IPS-NIHi7 (cell line): Measurements from ENCODE around the gene GPRC5D.

Experiments
- DNase-seq: peaks from one replicate; pipeline ENCODE4 v3.0.0; 2012; ENCODE audit warnings: mixed read lengths; ENCODE audit errors: extremely low spot score

Gene GPRC5D

DNA sequence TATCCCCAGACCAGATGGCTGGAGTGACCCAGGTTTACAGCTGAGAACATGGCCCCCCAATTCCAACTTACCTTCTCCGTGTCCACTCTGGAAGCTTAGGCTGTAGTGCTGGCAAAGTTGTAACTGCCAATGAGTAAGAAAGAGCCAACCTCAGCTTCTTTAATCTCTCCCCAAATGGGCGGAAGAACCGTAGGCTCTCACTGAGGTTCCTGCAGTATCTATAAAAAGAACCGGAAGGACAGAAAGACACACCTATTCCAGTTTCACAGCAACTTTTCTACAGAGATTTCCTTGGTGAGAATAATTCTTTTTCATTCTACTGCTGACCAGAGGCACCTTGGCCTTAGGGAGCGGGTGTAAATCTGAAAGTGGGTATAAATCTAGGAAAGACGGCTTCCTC, at the start of gene GPRC5D:
TSS of gene GPRC5D (minus strand) at position 135 of the 400 bp plus-strand sequence. CDS start 1,786 bp downstream, outside the sequence.
- no peak for DNase-seq

DNA sequence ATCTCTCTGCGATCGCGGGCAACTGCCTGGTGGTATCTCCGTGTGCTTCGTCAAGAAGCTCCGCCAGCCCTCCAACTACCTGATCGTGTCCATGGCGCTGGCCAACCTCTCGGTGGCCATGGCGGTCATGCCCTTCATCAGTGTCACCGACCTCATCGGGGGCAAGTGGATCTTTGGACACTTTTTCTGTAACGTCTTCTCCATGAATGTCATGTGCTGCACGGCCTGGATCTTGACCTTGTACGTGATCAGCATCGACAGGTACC, 49.7 kb upstream of the GPRC5D start:
- DNase-seq = no peak

DNA sequence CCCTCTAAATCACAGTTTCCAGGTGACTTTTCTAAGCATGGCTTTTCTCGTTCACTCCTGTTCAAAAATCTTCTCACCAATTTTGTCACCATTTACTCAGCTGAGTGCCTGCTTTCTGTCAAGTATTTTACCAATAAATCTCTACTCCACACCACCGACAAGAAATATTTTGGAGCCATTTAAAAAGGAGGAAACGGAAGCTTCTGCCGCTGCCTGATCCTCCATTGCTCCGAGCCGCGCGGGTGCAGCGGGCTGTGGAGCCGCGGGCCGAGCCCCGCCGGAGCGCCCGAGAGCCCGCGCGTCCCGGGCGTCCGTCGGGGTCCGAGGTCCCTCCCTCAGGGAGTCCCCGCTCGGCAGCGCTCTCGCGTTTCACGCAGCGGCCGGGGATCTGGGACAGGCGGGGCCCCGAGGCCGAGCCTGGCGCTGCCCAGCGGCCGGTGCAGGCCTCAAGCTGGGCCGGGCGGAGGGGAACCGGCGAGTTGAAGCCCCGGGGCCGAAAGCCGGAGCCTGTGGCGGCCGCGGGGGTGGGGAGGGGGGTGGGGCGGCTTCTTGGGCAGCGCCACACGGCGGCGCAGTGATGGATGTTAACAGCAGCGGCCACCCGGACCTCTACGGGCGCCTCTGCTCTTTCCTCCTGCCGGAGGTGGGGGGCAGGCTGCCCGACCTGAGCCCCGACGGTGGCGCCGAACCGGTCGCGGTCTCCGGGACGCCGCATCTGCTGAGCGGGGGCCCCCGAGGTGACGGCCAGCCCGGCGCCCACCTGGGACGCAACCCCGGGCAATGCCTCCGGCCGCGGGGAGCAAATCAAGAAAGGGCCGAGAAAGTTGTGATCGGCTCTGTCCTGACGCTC, 49.2 kb upstream of the GPRC5D start:
- peak; percentile 84 for DNase-seq

DNA sequence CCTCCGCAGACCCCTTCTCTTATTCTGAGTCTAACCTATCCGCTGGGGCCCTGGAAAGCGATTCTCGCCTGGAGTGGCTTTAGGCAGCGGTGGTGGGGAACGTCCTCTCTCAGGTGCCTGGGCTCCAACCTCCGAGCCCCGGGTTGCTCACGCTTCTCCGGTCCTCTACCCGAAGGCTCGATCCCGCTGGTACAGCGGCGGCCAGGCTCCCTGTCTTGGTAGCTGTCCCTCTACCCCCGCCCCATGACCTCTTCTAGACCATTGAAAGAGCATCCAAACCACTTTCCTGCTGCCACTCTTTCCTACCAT, 48.6 kb upstream of the GPRC5D start:
- DNase-seq = peak; percentile 34

DNA sequence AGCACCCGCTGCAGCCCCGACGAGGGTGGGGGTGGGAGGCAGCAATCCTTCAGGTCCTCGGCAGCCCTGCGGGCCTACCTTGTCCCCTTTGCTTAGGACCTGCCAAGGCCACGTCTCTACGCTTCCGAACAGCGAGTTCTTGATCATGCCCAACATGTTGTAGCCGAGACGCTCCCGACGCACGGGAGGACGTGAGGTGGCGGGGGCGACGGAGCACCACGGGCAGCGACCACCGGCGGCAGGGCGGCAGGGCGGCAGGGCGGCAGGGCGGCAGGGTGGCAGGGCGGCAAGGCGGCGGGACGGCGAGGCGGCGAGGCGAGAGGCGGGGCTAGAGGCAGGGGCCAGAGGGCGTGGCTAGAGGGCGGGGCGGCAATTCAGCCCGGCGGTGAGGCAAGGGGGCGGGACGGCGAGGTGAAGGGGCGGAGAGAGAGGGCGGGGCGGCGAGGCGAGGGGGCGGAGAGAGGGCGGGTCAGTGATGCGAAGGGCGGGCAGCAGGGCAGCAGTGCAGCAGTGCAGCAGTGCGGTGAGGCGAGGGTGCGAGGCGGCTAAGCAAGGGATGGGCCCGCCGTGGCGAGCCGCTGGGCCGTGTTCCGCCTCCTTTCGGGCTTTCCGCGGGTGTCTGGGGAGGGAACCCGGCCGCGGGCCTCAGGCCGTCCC, 48.1 kb upstream of the GPRC5D start, which contains the start of gene HEBP1:
TSS of gene HEBP1 (minus strand) at position 307 of the 657 bp plus-strand sequence. CDS start at position 156, 151 bp downstream.
- peak; percentile 97 for DNase-seq

DNA sequence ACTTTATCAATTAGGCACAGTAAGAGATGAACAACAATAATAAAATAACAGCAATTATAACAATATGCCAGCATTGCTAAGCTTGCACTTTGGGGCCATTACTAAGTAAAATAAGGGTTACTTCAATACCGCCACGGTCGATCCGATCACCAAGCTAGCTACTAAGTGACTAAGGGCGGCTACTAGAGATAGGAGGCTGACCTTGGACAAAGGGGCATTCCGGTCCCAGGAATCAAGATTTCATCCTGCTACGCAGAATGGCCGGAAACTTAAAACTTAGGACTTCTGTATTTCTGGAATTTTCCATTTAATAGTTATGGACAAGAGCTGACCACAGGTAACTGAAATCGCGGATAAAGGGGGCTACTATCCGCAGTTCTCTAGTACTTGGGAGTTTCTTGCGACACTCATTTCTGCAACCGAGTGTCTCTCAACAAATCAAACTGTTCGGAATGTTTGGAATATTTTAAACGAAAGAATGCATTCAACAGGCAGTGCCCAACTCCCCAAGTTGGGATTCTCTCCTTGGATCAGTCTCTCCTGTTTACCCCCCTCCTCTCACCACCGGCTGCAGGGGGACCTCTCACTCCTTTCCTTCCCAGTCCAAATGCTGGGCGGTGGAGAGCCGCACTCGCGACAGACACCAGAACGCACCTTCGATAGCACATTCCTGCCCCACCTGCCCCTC, 47.4 kb upstream of the GPRC5D start:
- DNase-seq = peak; percentile 61

DNA sequence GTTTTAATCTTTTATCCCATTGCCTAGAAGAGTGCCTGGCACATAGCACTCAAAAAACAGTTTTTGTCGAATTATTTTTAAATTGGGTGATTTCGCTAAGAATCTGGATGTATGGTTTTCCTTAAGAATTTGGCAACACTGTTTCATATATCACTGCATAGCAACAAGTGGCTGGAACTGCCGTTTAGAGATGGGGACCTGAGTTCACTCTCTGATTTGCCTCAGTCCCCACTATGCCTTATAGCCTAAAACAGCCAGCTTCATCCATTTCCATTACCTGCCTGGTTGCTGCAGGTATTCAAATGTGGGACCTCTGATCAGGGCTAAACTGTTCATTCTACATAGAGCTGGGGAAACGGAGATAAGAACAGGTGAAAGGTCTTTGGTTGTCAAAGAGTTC, 46.3 kb upstream of the GPRC5D start:
- no peak for DNase-seq

DNA sequence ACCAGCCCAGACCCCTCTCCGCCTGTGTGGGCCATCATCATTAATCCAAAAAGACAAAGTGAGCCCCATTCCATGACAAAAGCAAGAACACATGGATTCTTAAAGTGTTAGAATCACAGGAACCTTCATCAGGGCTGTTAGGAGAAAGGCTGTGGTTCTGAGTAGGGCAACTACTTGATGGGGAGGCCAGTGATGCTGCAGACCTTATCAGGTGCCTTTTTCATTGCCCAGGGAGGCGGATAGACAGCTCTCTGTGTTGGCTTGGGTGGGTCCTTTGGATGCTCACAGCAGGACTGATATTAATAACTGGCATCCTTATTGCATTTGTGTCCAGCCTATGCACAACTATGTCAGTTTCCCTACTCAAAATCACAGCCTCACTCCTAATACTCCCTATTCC, 45.8 kb upstream of the GPRC5D start:
- DNase-seq = no peak

DNA sequence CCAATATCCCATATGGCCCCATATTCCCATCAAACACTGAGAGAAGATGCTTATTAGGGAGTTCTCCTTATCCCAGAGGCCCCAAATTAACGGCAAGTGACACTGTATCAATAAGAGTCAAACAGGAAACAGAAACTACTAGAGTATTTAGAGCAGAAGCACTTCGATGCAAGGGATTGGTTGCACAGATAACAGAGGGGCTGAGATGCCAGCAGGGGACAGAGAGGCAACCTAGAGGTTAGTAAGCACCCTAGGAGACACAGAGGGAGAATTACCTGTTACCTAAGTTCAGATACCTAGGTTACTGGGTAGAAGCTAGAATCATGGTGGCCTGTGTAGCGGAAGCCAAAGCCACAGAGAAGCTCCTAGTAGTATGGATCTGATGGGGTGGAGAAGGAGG, 45.2 kb upstream of the GPRC5D start:
- DNase-seq = no peak

DNA sequence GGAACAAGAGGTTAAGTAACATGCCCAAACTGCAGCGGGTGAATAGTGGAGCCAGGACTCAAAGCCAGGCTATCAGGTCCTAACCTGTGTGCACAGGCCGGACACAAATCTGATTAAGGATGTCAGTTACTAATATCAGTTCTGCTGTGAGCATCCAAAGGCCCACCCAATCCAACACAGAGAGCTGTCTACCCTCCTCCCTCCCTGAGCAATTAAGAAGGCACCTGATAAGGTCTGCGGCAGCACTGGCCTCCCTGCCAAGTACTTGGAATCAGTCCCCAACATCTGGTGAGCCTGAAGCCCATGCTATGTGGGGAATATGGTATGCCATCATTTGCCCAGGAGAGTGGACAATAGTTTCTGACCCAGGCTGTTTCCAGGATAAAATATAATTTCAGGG, 44.2 kb upstream of the GPRC5D start:
- no peak for DNase-seq

DNA sequence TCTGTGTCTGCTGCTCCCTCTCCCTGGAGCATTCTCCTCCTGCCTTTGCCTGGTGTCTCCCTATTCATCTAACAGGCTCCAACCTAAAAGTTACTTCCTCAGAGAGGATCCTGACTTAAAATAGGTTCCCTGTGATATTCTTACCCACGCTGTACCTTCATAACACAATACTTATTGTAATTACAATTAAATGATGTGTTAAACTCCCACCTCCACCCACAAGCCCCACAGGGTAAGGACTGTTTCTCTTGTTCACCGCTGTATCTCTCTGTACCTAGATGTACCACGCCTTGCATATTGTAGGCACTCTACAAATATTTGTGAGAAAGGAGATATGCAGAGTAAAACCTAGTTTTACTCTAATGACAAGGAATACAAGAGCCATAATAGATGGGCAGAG, 43.1 kb upstream of the GPRC5D start:
- no peak for DNase-seq

DNA sequence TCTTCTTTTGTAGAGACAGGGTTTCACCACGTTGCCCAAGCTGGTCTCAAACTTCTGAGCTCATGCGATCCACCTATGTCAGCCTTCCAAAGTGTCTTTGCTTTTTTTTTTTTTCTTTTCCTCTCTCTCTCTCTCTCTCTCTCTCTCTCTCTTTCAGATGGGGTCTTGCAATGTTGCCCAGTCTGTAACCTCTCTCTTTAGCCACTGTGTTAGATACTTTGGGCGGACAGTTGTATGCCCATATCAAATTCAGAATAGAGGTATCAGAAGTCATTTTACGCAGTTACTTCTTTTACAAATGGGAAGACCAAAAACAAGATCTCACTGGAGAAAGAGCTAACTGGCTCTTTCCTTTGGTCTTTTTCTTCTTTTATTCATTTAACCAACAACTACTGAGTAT, 41.4 kb upstream of the GPRC5D start:
- no peak for DNase-seq

DNA sequence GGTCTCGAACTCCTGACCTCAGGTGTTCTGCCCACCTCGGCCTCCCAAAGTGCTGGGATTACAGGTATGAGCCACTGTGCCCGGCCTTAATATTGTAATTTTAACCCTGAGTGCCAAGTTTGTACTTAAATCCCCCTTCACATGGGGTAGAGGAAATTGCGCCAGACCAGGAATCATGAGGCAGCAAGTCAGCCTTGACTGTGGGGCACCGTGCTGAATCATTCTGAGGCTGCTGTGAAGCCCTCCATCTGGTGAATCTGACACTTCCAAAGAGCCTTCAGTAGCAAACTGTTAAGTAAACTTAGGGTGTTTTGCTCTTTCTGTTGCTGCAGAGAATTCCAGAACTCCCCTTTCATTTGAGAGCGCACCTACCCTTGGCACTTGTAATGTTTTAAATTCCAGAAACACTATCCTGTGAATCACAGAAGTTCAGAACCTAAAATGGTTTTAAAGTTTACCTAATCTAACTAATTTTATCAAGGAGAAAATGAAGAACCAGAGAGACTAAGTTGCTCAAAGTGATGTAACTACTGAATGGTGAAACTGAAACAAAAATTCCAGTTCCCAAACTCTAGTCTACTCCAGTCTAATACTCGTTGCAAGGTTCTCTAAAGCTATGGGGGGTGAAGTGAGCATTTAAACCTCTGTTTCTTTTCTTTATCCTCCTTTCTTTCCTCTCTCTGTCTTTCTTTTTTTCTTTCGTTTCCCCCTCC, 40.6 kb upstream of the GPRC5D start:
- DNase-seq = no peak

DNA sequence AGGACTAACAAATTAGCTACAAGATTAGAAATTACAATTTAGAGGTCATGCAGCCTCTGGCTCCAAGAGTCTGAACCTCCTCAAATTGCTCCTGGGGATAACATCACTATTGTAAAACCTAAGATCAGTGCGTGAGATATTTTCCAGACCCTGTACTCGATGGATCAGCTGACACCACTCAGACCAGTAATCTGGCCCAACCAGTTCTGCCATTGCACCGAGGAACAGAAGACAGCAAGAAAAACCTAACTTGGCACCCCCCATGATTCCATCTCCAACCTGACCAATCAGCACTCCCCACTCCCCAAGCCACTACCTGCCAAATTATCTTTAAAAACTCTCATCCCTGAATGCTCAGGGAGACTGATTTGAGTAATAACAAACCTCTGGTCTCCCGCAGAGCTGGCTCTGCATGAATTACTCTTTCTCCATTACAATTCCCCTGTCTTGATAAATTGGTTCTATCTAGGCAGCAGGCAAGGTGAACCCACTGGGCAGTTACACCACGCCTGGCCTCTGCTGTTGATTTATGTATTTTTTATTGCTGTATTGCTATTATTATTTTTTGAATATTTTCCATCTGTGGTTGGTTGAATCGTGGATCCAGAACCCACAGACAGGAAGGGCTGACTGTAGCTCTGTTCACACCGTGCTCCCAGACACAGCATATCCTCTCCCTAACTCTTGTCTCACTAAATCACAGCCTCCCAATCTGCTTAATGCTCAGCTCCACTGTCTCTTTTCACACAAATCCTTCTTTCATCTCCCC, 38.9 kb upstream of the GPRC5D start:
- no peak for DNase-seq

DNA sequence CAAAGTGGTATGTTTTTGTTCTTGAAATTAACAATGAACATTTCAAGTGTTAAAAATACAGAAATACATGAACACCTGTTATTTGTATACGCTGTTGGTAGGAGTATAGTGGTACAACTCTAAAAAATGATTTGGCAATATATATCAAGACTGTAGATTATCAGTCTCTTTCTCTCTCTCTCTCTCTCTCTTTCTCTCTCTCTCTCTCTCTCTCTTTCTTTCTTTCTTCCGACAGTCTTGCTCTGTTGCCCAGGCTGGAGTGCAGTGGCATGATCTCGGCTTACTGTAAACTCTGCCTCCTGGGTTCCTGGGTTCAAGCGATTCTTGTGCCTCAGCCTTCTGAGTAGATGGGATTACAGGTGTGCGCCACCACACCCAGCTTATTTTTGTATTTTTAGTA, 35.5 kb upstream of the GPRC5D start:
- DNase-seq = no peak

DNA sequence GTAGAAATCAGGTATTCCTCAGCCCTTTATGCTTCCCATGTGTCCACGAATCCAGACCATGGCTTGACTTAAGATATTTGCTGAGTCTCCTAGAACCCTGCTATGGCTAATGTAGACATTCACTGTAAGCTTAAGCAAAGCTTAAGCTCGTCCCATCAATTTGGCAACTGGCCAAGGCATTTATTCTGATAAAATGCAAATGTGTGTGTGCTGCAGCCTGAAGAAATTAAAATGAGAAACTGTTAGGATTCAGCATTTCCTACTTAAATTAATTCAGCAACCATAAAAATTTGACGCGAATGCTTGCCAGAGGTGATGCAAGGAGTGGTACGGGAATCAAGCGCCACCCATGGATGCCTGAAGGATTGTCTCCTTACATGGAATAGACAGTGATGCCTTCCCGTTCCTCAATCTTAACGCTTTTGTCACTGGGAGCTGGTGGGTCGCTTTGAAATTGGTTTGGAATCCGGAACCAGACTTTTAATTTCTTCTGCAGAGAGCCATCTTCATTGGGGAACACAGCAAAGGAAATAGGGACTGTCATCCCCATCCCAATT, 34.9 kb upstream of the GPRC5D start:
- DNase-seq = no peak

DNA sequence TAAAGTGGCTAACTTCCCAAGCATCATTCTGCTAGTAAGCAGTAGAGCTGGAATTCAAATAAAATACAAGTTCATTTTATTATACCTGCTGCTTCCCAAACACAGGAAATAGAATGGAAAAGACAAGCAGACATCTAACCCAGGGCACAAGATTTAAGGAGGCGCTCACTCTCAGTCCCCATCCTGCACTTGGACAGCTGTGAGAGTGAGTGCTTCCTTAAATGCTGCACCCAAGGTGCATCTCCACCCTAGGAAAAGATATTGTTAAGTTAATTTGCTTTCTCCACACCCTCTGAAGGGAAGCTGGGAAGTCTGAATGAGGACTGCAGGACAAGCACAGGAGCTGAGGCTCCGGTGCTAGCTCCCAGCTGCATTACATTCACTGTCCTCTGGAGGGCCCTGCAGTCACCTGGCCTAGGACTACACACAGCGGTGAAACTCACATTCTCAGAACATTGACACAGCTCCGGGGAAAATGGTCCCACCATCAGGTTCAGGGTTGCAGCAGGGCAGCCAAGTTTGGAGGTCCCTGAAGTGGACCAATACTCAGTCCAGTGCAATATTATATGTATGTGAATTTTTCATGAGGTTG, 33.9 kb upstream of the GPRC5D start:
- peak; percentile 84 for DNase-seq

DNA sequence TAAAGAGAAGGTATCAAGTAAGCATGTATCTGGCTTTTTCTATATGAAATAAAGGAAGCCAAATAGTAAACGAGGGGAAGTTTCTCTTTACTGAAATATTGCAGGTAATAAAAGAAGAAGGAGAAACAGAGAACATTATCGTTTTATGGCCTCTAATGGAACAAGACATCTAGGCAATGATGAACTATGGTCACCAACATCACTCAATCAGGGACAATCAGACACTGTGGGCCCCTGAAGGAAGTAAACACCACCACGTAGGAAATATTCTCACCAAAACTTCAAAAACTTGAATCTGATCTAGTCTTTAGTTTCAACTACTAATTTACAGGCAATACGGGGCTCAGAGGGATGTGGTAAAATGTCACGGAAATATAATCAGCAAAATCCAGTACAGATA, 32.2 kb upstream of the GPRC5D start:
- no peak for DNase-seq

DNA sequence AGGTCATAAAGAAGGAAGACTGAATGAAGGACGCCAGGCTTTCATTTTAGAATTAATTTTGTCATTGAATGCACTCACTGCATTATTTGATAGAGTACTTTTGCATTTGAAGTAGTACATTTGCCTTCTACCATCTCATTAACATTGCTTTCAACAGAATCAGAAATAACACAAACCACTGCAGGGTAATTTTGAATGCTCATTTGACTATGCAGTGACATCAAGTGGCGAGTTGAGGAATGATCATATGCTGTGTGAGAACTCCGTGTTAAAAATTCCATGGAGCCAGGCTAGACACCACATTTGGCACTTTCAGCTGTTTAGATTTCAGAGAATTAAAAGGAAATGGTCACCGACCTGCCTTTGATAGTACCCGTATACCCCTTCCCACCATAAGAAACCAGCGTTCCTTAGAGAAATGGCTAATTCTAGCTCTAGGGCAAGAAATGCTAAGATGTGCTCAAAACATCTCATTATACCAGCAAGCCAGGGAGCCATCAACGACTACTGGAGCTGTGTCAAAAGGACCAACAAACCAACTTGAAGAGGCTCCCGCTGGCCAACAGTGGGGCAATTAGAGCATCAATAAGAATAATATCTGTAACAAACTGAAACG, 31.6 kb upstream of the GPRC5D start:
- DNase-seq = peak; percentile 34

DNA sequence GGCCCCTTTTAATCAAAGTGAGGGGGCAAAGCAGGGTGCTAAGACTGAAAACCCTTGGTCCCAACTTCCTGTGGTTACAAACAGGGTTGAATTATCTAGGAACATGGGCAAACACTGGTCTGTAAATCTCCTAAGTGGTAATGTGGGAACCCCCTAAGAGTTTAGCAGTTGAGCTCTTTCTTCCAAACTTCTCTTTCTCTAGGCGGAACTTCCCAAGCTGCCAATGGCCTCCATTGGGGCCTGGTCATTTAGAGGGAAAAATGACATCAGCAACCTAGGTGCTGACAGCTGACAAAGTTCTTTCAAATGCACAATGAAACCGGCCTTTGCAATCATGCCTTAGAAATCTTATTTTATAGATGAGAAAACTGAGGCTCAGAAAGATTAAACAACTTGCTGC, 30.4 kb upstream of the GPRC5D start:
- DNase-seq = no peak
